Peyer's patch (tissue), 4 donors: ENCODE measurements around the gene CHMP4A.

Experiments
- POLR2A ChIP-seq, 2 donors: fragments of 450-650 bp; IDR thresholded peaks; one replicate each; pipeline ENCODE4 v1.5.1; 2017; ENCODE audit warnings: antibody characterized with exemption in 2 of 2, mild to moderate bottlenecking in 2 of 2, moderate library complexity in 2 of 2
- TF ChIP-seq, protein P1 (sequence below), 6 experiments: fragments of 450-650 bp in 4 of 6; fragments of 200-600 bp in 2 of 6; sonication (generic) in 1 of 6; IDR thresholded peaks; one replicate each; pipeline ENCODE4 v1.5.1; 2017 to 2019; ENCODE audit warnings: antibody characterized with exemption in 6 of 6, mild to moderate bottlenecking in 3 of 6, moderate library complexity in 1 of 6

- TF ChIP-seq POLR2A (IDR thresholded peaks at IDR 0.05), result no peak
- TF ChIP-seq, protein P1, sequence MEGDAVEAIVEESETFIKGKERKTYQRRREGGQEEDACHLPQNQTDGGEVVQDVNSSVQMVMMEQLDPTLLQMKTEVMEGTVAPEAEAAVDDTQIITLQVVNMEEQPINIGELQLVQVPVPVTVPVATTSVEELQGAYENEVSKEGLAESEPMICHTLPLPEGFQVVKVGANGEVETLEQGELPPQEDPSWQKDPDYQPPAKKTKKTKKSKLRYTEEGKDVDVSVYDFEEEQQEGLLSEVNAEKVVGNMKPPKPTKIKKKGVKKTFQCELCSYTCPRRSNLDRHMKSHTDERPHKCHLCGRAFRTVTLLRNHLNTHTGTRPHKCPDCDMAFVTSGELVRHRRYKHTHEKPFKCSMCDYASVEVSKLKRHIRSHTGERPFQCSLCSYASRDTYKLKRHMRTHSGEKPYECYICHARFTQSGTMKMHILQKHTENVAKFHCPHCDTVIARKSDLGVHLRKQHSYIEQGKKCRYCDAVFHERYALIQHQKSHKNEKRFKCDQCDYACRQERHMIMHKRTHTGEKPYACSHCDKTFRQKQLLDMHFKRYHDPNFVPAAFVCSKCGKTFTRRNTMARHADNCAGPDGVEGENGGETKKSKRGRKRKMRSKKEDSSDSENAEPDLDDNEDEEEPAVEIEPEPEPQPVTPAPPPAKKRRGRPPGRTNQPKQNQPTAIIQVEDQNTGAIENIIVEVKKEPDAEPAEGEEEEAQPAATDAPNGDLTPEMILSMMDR (IDR thresholded peaks at IDR 0.05), result no peak
Measured at GRCh38 chr14:24216345-24216699, 3.0 kb upstream of the CHMP4A start.
